H9 (cell line): Measurements from ENCODE around the gene BLACAT1. TPM values are rescaled to one million over a fixed set of nuclear protein-coding genes. Genes with fewer than 3 reads are reported as not detected.

ENCODE experiments used
- DNase-seq: peaks from one replicate; pipeline ENCODE4 v3.0.0-alpha.2; 2017
- H2AFZ ChIP-seq: one replicate; pipeline ENCODE4 v1.6.1; 2013; ENCODE audit warnings: mild to moderate bottlenecking, low read length, control low read depth, moderate library complexity
- H2AK5ac ChIP-seq: 2 replicates; pipeline ENCODE4 v1.6.1; 2013; ENCODE audit warnings: low read length, control low read depth, mixed read lengths; ENCODE audit not compliant: insufficient read length
- H2BK120ac ChIP-seq: one replicate; pipeline ENCODE4 v1.6.1; 2013; ENCODE audit warnings: low read depth, mild to moderate bottlenecking, low read length, control low read depth, inconsistent platforms; ENCODE audit not compliant: poor library complexity, severe bottlenecking
- H2BK12ac ChIP-seq: 2 replicates; pipeline ENCODE4 v1.6.1; 2013; ENCODE audit warnings: low read length, control low read depth, mixed read lengths, low read depth; ENCODE audit not compliant: insufficient read length
- H2BK15ac ChIP-seq: 2 replicates; pipeline ENCODE4 v1.6.1; 2013; ENCODE audit warnings: low read depth, low read length, control low read depth
- H2BK20ac ChIP-seq: one replicate; pipeline ENCODE4 v1.6.1; 2013; ENCODE audit warnings: low read depth, mild to moderate bottlenecking, low read length, control low read depth, inconsistent platforms; ENCODE audit not compliant: poor library complexity, severe bottlenecking
- H2BK5ac ChIP-seq: 2 replicates; pipeline ENCODE4 v1.6.1; 2013; ENCODE audit warnings: low read length, control low read depth, mixed read lengths; ENCODE audit not compliant: insufficient read length
- H3K14ac ChIP-seq: 2 replicates; pipeline ENCODE4 v1.6.1; 2013; ENCODE audit warnings: low read length, control low read depth; ENCODE audit not compliant: insufficient read depth
- H3K18ac ChIP-seq: 2 replicates; pipeline ENCODE4 v1.6.1; 2013; ENCODE audit warnings: low read depth, mild to moderate bottlenecking, mixed read lengths, low read length, control low read depth; ENCODE audit not compliant: insufficient read length
- H3K23ac ChIP-seq: 2 replicates; pipeline ENCODE4 v1.6.1; 2013; ENCODE audit warnings: low read length, control low read depth, mixed read lengths, low read depth; ENCODE audit not compliant: insufficient read length
- H3K23me2 ChIP-seq: 2 replicates; pipeline ENCODE4 v1.6.1; 2013; ENCODE audit warnings: low read depth, mild to moderate bottlenecking, mixed read lengths, low read length, control low read depth; ENCODE audit not compliant: insufficient read length, poor library complexity, severe bottlenecking
- H3K27ac ChIP-seq: 2 replicates; pipeline ENCODE4 v1.5.1; 2013; ENCODE audit warnings: low read length, control low read depth, mixed read lengths, low read depth; ENCODE audit not compliant: insufficient read length
- H3K27me3 ChIP-seq: 2 replicates; pipeline ENCODE4 v1.6.1; 2013; ENCODE audit warnings: low read length, control low read depth, inconsistent platforms; ENCODE audit not compliant: insufficient read depth
- H3K4ac ChIP-seq: 2 replicates; pipeline ENCODE4 v1.6.1; 2013; ENCODE audit warnings: low read depth, mild to moderate bottlenecking, control low read depth, inconsistent platforms, low read length, moderate library complexity
- H3K4me1 ChIP-seq: 2 replicates; pipeline ENCODE4 v1.6.1; 2013; ENCODE audit warnings: low read length, control low read depth, inconsistent platforms; ENCODE audit not compliant: insufficient read depth
- H3K4me2 ChIP-seq: 2 replicates; pipeline ENCODE4 v1.6.1; 2013; ENCODE audit warnings: low read length, control low read depth, mixed read lengths; ENCODE audit not compliant: insufficient read length, insufficient read depth
- H3K56ac ChIP-seq: 2 replicates; pipeline ENCODE4 v1.6.1; 2013; ENCODE audit warnings: low read depth, mild to moderate bottlenecking, mixed read lengths, low read length, control low read depth; ENCODE audit not compliant: insufficient read length
- H3K79me1 ChIP-seq: 2 replicates; pipeline ENCODE4 v1.6.1; 2013; ENCODE audit warnings: low read depth, mild to moderate bottlenecking, moderate library complexity, low read length, control low read depth, inconsistent platforms; ENCODE audit not compliant: insufficient read depth, poor library complexity, severe bottlenecking
- H3K79me2 ChIP-seq: 2 replicates; pipeline ENCODE4 v1.6.1; 2013; ENCODE audit warnings: low read length, control low read depth, inconsistent platforms; ENCODE audit not compliant: insufficient read depth
- H3K9ac ChIP-seq: 2 replicates; pipeline ENCODE4 v1.6.1; 2013; ENCODE audit warnings: low read length, control low read depth, mixed read lengths; ENCODE audit not compliant: insufficient read length; ENCODE audit errors: extremely low read depth
- H3K9me3 ChIP-seq: one replicate; pipeline ENCODE4 v1.6.1; 2013; ENCODE audit warnings: low read depth, low read length, inconsistent platforms; ENCODE audit not compliant: control insufficient read depth
- H3T11ph ChIP-seq: one replicate; pipeline ENCODE4 v1.6.1; 2013; ENCODE audit warnings: mild to moderate bottlenecking, low read length, control low read depth, inconsistent platforms
- H4K20me1 ChIP-seq: one replicate; pipeline ENCODE4 v1.6.1; 2013; ENCODE audit not compliant: control insufficient read depth, insufficient read length, insufficient read depth
- H4K5ac ChIP-seq: 2 replicates; pipeline ENCODE4 v1.6.1; 2013; ENCODE audit warnings: low read depth, mild to moderate bottlenecking, mixed read lengths, low read length, control low read depth; ENCODE audit not compliant: insufficient read length
- H4K8ac ChIP-seq: replicated peaks from 2 replicates; pipeline ENCODE4 v1.6.1; 2013; ENCODE audit warnings: low read length, control low read depth, mixed read lengths, low read depth; ENCODE audit not compliant: insufficient read length
- H4K91ac ChIP-seq: 2 replicates; pipeline ENCODE4 v1.6.1; 2013; ENCODE audit warnings: low read depth, mild to moderate bottlenecking, moderate library complexity, mixed read lengths, low read length, control low read depth; ENCODE audit not compliant: insufficient read length
- H3K27ac Mint-ChIP-seq, 3 experiments: 2 replicates in 2 of 3; 3 replicates in 1 of 3; pipeline ENCODE4 v1.8.0; 2020 to 2021; ENCODE audit warnings: mixed read lengths in 3 of 3, mild to moderate bottlenecking in 1 of 3, moderate library complexity in 1 of 3
- H3K27me3 Mint-ChIP-seq: 2 replicates; pipeline ENCODE4 v1.8.0; 2021; ENCODE audit warnings: low read depth, mild to moderate bottlenecking, moderate library complexity, mixed read lengths
- H3K36me3 Mint-ChIP-seq, 3 experiments: 2 replicates in 2 of 3; 3 replicates in 1 of 3; pipeline ENCODE4 v1.8.0; 2020 to 2021; ENCODE audit warnings: low read depth in 3 of 3, mixed read lengths in 3 of 3; ENCODE audit not compliant: insufficient read depth in 1 of 3
- H3K4me1 Mint-ChIP-seq, 2 experiments: 2 replicates each; pipeline ENCODE4 v1.8.0; 2020; ENCODE audit warnings: mixed read lengths in 2 of 2
- H3K4me3 Mint-ChIP-seq, 2 experiments: 2 replicates in 1 of 2; 3 replicates in 1 of 2; pipeline ENCODE4 v1.8.0; 2020 to 2021; ENCODE audit warnings: mild to moderate bottlenecking in 2 of 2, mixed read lengths in 2 of 2, moderate library complexity in 1 of 2
- H3K9me3 Mint-ChIP-seq, 2 experiments: 2 replicates in 1 of 2; 3 replicates in 1 of 2; pipeline ENCODE4 v1.8.0; 2020; ENCODE audit warnings: mild to moderate bottlenecking in 2 of 2, mixed read lengths in 2 of 2, moderate library complexity in 1 of 2
- CTCF ChIP-seq: fragments of 200-600 bp; sonication (generic); conservative IDR thresholded peaks from 3 replicates; pipeline ENCODE4 v1.8.0; 2021; ENCODE audit warnings: antibody characterized with exemption, mild to moderate bottlenecking
- WGBS: extraction: QIAGEN DNeasy Blood & Tissue Kit; methylation state at CpG from one replicate; pipeline ENCODE4 v1.1.7; 2013; ENCODE audit warnings: missing lambda C conversion rate, low lambda C conversion rate, mixed read lengths; ENCODE audit not compliant: insufficient read length; ENCODE audit errors: extremely low coverage; 5-methylcytosine and 5-hydroxymethylcytosine counted together
- total RNA-seq: library from RNA; stranded (reverse); gene quantifications from 2 replicates; pipeline ENCODE4 v1.2.1, GENCODE V29; 2021

The BLACAT1 gene
- total RNA-seq, 1 experiment from 2014 or later = 4.0 TPM

GRCh38 chr1:205435578-205436573 lies 20.0 kb downstream of the BLACAT1 start:
- H2BK120ac ChIP-seq = no peak overlapping the region
- H2BK15ac ChIP-seq = no peak overlapping the region
- H4K8ac ChIP-seq = no peak overlapping the region
- Mint-ChIP-seq H3K4me1 (peaks cover 34 to 53% of the 10 kb centered on the region in 2 experiments), H3K36me3 (peaks cover 0 to 5% (median 0%) of the 10 kb centered on the region in 3 experiments; a peak in 4 of 7 replicates), H3K4me3 (no peak overlapping the region), H3K9me3 (no peaks in the 10 kb centered on the region), H3K27ac (no peak overlapping the region), H3K27me3 (peaks cover 43% of the 10 kb centered on the region)
- no peaks in the 10 kb centered on the region for H4K20me1 ChIP-seq
- no peak overlapping the region for H3K4ac ChIP-seq
- no peak overlapping the region for H3K4me2 ChIP-seq
- no peak overlapping the region for H2BK5ac ChIP-seq
- H3K79me1 ChIP-seq = no peaks in the 10 kb centered on the region
- H3K56ac ChIP-seq = no peak overlapping the region
- TF ChIP-seq CTCF = no peak
- WGBS = no CpG with 5 or more reads among the region's 11 CpGs
- H3K23me2 ChIP-seq = no peaks in the 10 kb centered on the region
- H2BK12ac ChIP-seq = no peak overlapping the region
- no peaks in the 10 kb centered on the region for H3K27me3 ChIP-seq
- no peak overlapping the region for H2AK5ac ChIP-seq
- H4K5ac ChIP-seq = no peak overlapping the region
- H2AFZ ChIP-seq = no peak overlapping the region
- no peaks in the 10 kb centered on the region for H3K79me2 ChIP-seq
- no peak for DNase-seq
- no peak overlapping the region for H3T11ph ChIP-seq
- no peak overlapping the region for H2BK20ac ChIP-seq
- H3K27ac ChIP-seq = no peak overlapping the region
- H3K9me3 ChIP-seq = no peaks in the 10 kb centered on the region
- H3K9ac ChIP-seq = no peak overlapping the region
- H4K91ac ChIP-seq = no peak overlapping the region
- no peak overlapping the region for H3K14ac ChIP-seq
- no peak overlapping the region for H3K18ac ChIP-seq
- H3K23ac ChIP-seq = no peak overlapping the region
- peaks cover 3% of the 10 kb centered on the region; the same call in 1 of the 2 replicates for H3K4me1 ChIP-seq
